ENCODE results near the gene NDUFC1.

The NDUFC1 gene

DNA sequence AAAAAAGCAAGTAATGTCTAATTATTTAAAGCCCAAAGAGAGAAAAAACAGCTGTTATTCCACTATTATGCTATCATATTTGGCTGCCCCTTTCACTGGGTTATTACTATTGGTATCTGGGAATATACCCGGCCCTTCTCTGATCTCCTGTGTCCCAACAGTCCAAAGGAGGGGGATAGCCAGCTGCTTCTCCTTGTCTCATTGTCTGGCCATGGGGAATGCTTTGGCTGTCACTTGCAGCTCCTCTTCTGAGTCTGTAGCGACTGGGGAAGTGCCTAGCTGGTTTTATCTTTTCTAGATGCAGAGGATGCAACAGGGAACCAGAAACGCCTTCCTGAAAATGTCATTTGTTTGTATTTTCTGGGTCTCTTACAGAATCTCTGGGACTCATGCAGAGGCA, 56.1 kb downstream of the NDUFC1 start:
- DNase-seq: no peak

DNA sequence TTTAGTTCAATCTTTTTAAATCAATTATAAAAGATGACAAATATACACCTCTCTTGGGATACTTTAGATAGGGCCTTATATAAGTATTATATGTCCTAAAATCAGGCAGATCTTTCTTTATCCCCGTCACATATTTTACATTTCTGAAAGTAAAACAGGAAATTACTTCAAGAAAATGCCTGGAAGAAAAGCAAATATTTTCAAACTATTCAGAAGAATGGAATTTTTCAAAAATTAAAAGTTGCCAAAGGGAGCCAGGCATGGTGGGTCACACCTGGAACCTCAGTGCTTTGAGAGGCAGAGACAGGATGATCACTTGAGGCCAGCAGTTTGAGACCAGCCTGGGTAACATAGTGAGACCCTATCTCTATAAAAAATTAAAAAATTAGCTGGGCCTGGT, 56.7 kb downstream of the NDUFC1 start:
- DNase-seq: no peak

DNA sequence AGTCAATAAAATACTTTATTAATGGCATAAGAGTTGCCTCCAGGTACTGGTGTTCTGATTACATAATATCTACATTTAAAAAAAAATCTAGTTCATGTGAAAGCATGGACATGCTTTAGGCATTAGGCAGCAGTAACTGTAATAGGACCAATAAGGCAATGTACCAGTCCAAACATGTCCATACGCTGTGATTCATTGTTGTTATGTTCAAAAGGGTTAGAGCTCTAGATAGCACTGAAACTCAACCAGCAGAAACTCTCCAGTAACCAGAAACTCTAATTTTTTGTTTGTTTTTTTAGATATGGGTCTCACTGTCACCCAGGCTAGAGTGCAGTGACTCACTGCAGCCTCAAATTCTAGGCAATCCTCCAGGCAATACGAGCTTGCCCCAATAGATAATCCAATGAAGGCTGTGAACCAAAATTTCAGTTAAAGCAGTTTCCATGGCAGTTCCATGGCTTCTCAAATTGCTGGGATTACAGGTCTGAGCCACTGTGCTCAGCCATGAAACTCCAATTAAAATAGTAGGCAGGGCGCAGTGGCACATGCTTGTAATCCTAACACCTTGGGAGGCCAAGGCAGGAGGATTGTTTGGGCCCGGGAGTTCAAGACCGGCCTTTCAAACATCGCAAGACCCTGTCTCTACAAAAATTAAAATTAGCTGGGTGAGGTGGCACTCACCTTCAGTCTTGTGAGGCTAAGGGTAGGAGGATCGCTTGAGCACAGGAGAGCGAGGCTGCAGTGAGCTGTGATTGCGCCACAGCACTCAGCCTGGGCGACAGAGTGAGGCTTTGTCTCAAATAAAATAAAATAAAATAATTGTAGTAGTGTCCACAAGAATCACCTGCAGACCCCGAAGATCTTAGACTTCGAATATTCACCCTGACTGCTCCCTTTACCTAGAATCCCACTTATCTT, 58.6 kb downstream of the NDUFC1 start:
- no peak for DNase-seq

DNA sequence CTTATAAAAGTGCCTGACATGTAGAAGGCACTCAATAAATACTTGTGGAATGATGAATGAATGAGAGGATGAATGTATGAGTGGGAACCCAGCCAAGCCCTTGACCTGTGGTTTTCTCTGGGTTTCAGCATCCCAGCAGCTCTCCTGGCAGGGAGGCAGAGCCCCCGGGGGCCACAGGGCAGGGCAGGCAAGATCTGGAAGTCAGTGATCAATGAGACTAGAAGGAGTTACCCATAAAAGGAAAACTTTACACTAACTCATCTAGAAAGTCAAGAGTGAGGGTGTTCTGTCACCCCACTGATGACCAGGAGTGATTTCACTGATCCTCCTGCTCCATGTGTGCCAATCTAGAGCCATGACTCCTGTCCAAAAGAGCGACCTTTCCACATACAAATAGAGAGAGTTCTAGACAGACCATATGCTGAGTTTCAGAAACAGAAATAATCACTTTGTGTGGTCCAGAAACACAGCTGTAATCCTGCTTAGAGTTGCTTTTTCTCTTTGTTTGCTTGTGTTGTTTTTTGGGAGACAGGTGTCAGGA, 59.7 kb downstream of the NDUFC1 start:
- DNase-seq: no peak

DNA sequence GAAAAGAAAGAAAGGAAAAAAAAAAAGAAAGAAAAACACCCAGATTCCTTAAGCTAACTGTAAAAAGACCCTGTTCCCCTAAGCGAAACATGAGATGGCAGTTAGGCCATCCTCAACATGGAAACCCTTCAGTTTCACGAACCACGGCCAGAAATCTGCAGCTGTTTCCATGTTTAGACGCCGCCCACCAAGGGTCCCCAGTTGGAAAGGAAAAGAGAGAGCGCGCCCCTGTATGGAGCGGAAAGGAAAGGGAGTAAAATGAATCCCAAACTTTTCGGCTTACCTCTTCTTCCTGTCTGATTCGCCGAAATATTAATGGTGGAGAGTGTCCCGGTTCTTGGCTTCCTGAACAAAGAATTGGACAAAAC, 60.5 kb downstream of the NDUFC1 start:
- no peak for DNase-seq

DNA sequence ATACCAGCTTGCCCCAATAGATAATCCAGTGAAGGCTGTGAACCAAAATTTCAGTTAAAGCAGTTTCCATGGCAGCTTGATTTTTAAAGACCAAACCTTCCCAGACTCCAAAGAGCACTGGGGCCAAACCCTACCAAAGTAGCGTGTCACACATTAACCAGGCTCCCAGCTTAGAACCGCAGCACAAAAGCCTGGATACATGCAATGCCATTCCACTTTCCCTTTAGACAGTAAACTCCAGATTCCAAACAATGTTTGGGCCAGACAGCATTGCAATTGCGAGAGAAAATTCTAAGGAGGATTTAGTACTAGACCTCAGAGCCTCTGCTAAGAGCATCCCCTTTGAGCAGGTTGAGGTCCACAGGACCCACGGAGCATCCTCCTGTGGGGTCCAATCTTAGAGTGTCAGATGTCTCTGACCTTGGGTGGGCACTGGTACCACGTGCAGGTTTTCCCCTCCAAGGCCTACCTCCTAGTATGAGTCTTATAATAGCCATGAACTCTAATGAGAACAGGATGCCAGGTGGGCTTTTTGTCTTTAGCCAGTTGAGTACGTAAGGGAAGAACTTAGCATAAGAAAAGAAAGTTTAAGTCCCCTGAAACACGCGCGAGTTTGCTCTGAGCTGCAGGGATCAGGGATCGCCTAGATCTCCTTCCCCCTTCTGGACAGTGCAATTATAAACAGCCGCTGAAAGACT, 61.0 kb downstream of the NDUFC1 start:
- DNase-seq: no peak
